Neuronal stem cell (in vitro differentiated cells): Measurements from ENCODE around the gene FOXJ2.
A peak's percentile ranks its signal among the peaks of the same experiment; 100 is the strongest.
"Not testable (repeated sequence)": the region's sequence is repeated elsewhere in the genome, so short reads cannot be mapped to it uniquely, and the experiment has no call there.

ENCODE experiments used
- DNase-seq: peaks from one replicate; pipeline ENCODE4 v3.0.0-alpha.2; 2013; ENCODE audit warnings: low spot score
- H2AFZ ChIP-seq: one replicate; pipeline ENCODE4 v1.6.1; 2013; ENCODE audit warnings: mild to moderate bottlenecking, low read length, inconsistent platforms
- H2AK5ac ChIP-seq: 2 replicates; pipeline ENCODE4 v1.6.1; 2013; ENCODE audit warnings: low read depth, mild to moderate bottlenecking, inconsistent platforms, low read length, moderate library complexity, mixed read lengths
- H2BK120ac ChIP-seq: 2 replicates; pipeline ENCODE4 v1.6.1; 2013; ENCODE audit warnings: low read depth, mild to moderate bottlenecking, inconsistent platforms, low read length, moderate library complexity, mixed read lengths
- H2BK12ac ChIP-seq: one replicate; pipeline ENCODE4 v1.6.1; 2013; ENCODE audit warnings: low read length, inconsistent platforms
- H2BK15ac ChIP-seq: 2 replicates; pipeline ENCODE4 v1.6.1; 2013; ENCODE audit warnings: mild to moderate bottlenecking, low read length, inconsistent platforms, mixed read lengths
- H2BK5ac ChIP-seq: one replicate; pipeline ENCODE4 v1.6.1; 2013; ENCODE audit warnings: inconsistent platforms, mild to moderate bottlenecking, low read length, moderate library complexity
- H3K14ac ChIP-seq: one replicate; pipeline ENCODE4 v1.6.1; 2013; ENCODE audit warnings: low read length, inconsistent platforms
- H3K18ac ChIP-seq: 2 replicates; pipeline ENCODE4 v1.6.1; 2013; ENCODE audit warnings: low read length, inconsistent platforms
- H3K23ac ChIP-seq: 2 replicates; pipeline ENCODE4 v1.6.1; 2013; ENCODE audit warnings: low read depth, mild to moderate bottlenecking, mixed read lengths, low read length, inconsistent platforms; ENCODE audit not compliant: poor library complexity
- H3K27ac ChIP-seq: replicated peaks from 3 replicates; pipeline ENCODE4 v1.5.1; 2013; ENCODE audit warnings: low read length, inconsistent platforms
- H3K27me3 ChIP-seq, 3 experiments: 2 replicates each; pipeline ENCODE4 v1.6.1; 2013; ENCODE audit warnings: low read length in 3 of 3, mild to moderate bottlenecking in 2 of 3, inconsistent platforms in 1 of 3, low read depth in 1 of 3, mixed read lengths in 1 of 3, moderate library complexity in 1 of 3; ENCODE audit not compliant: control insufficient read depth in 3 of 3, insufficient read depth in 3 of 3
- H3K36me3 ChIP-seq, 2 donors: replicated peaks in 1 of 2; 2 replicates each; pipeline ENCODE4 v1.6.1; 2013; ENCODE audit warnings: low read length in 2 of 2; ENCODE audit not compliant: control insufficient read depth in 2 of 2, insufficient read depth in 2 of 2
- H3K4ac ChIP-seq: 2 replicates; pipeline ENCODE4 v1.6.1; 2013; ENCODE audit warnings: inconsistent platforms, mild to moderate bottlenecking, low read length, moderate library complexity
- H3K4me1 ChIP-seq, 2 donors: 1 replicate in 1 of 2; 2 replicates in 1 of 2; pipeline ENCODE4 v1.6.1; 2013; ENCODE audit warnings: low read length in 2 of 2, low read depth in 1 of 2; ENCODE audit not compliant: control insufficient read depth in 2 of 2, insufficient read depth in 1 of 2
- H3K4me2 ChIP-seq: one replicate; pipeline ENCODE4 v1.6.1; 2013; ENCODE audit warnings: mild to moderate bottlenecking, low read length, inconsistent platforms; ENCODE audit not compliant: insufficient read depth, poor library complexity, severe bottlenecking
- H3K4me3 ChIP-seq, 2 donors: 2 replicates each; pipeline ENCODE4 v1.5.1; 2013; ENCODE audit warnings: low read length in 2 of 2, mild to moderate bottlenecking in 2 of 2, inconsistent platforms in 1 of 2, moderate library complexity in 1 of 2
- H3K79me1 ChIP-seq: one replicate; pipeline ENCODE4 v1.6.1; 2013; ENCODE audit warnings: low read depth, mild to moderate bottlenecking, inconsistent platforms, low read length, moderate library complexity
- H3K9ac ChIP-seq: one replicate; pipeline ENCODE4 v1.6.1; 2013; ENCODE audit warnings: mild to moderate bottlenecking, low read depth, low read length, inconsistent platforms; ENCODE audit not compliant: poor library complexity
- H3K9me3 ChIP-seq, 2 donors: replicated peaks in 1 of 2; 2 replicates each; pipeline versions ENCODE3 to v1.6.1; 2013; ENCODE audit warnings: low read length in 2 of 2, mild to moderate bottlenecking in 2 of 2, inconsistent platforms in 1 of 2, low read depth in 1 of 2, mixed read lengths in 1 of 2, moderate library complexity in 1 of 2; ENCODE audit not compliant: control insufficient read depth in 2 of 2, insufficient read depth in 1 of 2
- H4K8ac ChIP-seq: one replicate; pipeline ENCODE4 v1.6.1; 2013; ENCODE audit warnings: low read depth, mild to moderate bottlenecking, inconsistent platforms, low read length, moderate library complexity
- H4K91ac ChIP-seq: one replicate; pipeline ENCODE4 v1.6.1; 2013; ENCODE audit warnings: low read length, low read depth, mild to moderate bottlenecking, inconsistent platforms; ENCODE audit not compliant: poor library complexity
- WGBS, 2 donors: extraction: QIAGEN DNeasy Blood & Tissue Kit; methylation state at CpG; one replicate each; pipeline ENCODE4 v1.1.7; 2013; ENCODE audit warnings: missing lambda C conversion rate in 2 of 2, mixed read lengths in 1 of 2; ENCODE audit not compliant: insufficient read length in 2 of 2, insufficient replicate concordance in 1 of 2; ENCODE audit errors: extremely low coverage in 2 of 2; 5-methylcytosine and 5-hydroxymethylcytosine counted together

FOXJ2 gene

DNA sequence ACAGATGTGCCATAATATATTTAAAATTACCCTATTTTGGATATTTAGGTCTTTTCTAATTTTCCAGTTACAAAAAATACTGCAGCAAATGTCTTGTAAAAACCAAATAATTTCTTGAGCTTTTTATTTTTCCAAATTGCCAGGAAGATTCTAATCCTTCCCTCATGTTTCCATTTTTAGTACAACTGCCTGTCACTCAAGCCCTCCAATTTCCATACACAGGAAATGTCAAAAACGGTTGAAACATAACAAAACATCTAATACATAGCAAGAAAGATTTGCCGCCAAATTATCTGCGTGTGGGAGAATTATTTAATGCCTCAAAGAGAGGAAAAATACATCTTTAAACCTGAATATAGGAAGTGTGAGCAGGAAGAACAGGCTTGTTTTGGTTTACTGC, 2.3 kb upstream of the FOXJ2 start:
- Histone ChIP-seq H2AFZ (no peak overlapping the region), H2BK120ac (no peak overlapping the region), H2BK5ac (no peak overlapping the region), H3K4ac (no peak overlapping the region), H3K14ac (no peak overlapping the region), H3K9me3 (no peaks in the 10 kb centered on the region), H3K4me1 (peaks cover 10% of the 10 kb centered on the region in 2 donors), H2BK12ac (no peak overlapping the region), H2AK5ac (no peak overlapping the region), H3K27ac (no peak overlapping the region), H3K9ac (no peak overlapping the region), H3K4me3 (no peak overlapping the region), H3K27me3 (no peaks in the 10 kb centered on the region), H3K79me1 (peaks cover 1% of the 10 kb centered on the region), H2BK15ac (no peak overlapping the region), H4K91ac (no peak overlapping the region), H4K8ac (no peak overlapping the region), H3K4me2 (no peak overlapping the region), H3K36me3 (no peaks in the 10 kb centered on the region), H3K18ac (no peak overlapping the region), H3K23ac (no peak overlapping the region)
- no peak for DNase-seq
- no CpG with 5 or more reads among the region's 3 CpGs for WGBS, 2 donors

DNA sequence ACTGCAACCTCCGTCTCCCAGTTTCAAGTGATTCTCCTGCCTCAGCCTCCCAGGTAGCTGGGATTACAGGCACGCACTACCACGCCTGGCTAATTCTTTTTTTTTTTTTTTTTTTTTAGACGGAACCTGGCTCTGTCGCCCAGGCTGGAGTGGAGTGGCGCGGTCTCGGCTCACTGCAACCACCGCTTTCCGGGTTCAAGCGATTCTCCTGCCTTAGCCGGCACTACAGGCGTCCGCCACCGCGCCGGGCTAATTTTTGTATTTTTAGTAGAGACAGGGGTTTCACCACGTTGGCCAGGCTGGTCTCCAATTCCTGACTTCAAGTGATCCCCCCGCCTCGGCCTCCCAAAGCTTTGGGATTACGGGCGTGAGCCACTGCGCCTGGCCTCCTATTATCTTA, 1.5 kb upstream of the FOXJ2 start:
- H3K9ac ChIP-seq, H2BK15ac ChIP-seq, H4K91ac ChIP-seq, H2AK5ac ChIP-seq, H2BK120ac ChIP-seq, H3K4me3 ChIP-seq, H3K36me3 ChIP-seq, H3K9me3 ChIP-seq, DNase-seq, H3K27ac ChIP-seq, H3K14ac ChIP-seq, H3K4me2 ChIP-seq, H4K8ac ChIP-seq, H3K79me1 ChIP-seq, H3K27me3 ChIP-seq, H2BK5ac ChIP-seq, H2AFZ ChIP-seq, H2BK12ac ChIP-seq, H3K4me1 ChIP-seq, H3K4ac ChIP-seq, H3K23ac ChIP-seq, H3K18ac ChIP-seq: not testable (repeated sequence)
- WGBS, 2 donors = no CpG with 5 or more reads among the region's 23 CpGs

DNA sequence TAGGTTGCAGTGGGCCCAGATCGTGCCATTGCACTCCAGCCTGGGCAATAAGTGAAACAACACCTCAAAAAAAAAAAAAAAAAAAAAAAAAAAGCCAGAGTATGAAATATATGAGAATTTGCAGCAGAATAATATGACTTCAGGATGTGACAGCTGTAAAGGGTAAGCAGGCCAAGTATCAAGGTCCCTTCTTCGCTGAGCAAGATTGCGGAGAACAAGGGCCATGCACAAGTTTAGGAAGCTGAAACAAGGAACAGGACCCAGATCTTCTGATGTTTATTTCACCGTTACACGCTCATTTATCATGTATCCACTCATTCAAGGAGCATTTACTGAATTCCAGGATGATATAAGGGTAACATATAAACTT, 659 bp upstream of the FOXJ2 start:
- Histone ChIP-seq H3K4me2 (peak overlapping the region; percentile 81), H3K4me1 (peaks cover 10% of the 10 kb centered on the region in 2 donors), H3K18ac (no peak overlapping the region), H4K91ac (no peak overlapping the region), H3K14ac (no peak overlapping the region), H3K9ac (no peak overlapping the region), H2AK5ac (no peak overlapping the region), H2AFZ (peak overlapping the region; percentile 100), H3K36me3 (peaks cover 0 to 4% of the 10 kb centered on the region in 2 donors), H3K9me3 (no peaks in the 10 kb centered on the region), H2BK12ac (no peak overlapping the region), H2BK15ac (no peak overlapping the region), H3K4me3 (peak overlapping the region; percentile 88 to 99), H3K23ac (no peak overlapping the region), H3K27me3 (no peaks in the 10 kb centered on the region), H4K8ac (no peak overlapping the region), H2BK120ac (no peak overlapping the region), H2BK5ac (no peak overlapping the region), H3K27ac (no peak overlapping the region), H3K4ac (no peak overlapping the region), H3K79me1 (peaks cover 1% of the 10 kb centered on the region)
- no peak for DNase-seq
- WGBS, 2 donors = no CpG with 5 or more reads among the region's 5 CpGs

DNA sequence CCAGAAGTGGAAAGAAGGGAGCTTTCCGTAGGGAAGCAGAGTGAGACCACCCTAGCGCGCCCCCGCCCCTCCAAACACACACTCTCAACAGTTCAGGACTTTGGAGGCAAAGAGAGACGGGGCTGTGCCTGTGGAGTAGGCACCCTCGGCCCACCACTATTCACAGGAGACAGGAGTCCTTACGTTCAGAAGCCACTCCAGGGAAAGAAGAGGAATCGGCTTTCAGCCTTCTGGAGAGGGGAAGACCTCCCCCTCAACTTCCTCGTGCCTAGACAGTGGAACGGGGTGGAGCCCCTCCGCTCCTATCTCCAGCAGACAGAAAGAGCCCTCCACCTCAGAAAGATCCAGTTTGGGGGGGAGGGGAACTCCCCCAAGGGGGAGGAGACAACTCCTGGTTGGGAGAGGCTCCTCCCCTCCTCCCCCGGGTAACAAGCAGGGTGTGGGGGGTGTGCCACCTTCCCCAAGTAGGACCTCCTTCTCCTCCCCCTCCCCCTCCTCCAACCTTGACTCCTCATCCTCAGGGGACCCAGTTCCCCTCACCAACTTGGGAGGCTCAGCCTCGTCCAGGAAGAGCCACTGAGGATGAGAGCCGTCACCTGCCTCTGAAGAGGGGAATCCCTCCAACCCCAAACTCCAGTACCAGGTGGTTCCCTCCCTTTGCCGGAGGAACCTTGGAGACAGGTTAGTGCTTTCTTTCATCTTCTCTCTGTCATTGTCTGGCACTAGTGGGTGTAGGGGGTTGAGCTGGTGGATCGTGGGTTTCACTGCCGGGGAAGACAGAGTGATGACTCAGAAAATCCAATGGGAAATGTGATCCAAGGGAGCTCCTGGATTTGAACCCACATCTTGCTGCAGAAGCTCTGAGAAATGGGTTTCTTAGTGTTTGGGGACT, 883 bp downstream of the FOXJ2 start:
- Histone ChIP-seq H3K18ac (peak overlapping the region; percentile 97), H4K8ac (no peak overlapping the region), H2BK5ac (peak overlapping the region; percentile 40), H3K4me2 (peak overlapping the region; percentile 81), H2AFZ (peak overlapping the region; percentile 100), H3K9ac (peak overlapping the region; percentile 98), H3K27me3 (no peaks in the 10 kb centered on the region), H2BK120ac (peak overlapping the region; percentile 9), H3K4me3 (peak overlapping the region; percentile 88 to 99), H3K14ac (no peak overlapping the region), H3K23ac (no peak overlapping the region), H2BK12ac (peak overlapping the region; percentile 8), H2AK5ac (no peak overlapping the region), H3K4ac (no peak overlapping the region), H3K9me3 (no peaks in the 10 kb centered on the region), H3K4me1 (peaks cover 15 to 20% of the 10 kb centered on the region in 2 donors), H3K79me1 (peaks cover 1% of the 10 kb centered on the region), H4K91ac (no peak overlapping the region), H2BK15ac (no peak overlapping the region), H3K36me3 (peaks cover 0 to 4% of the 10 kb centered on the region in 2 donors), H3K27ac (peak overlapping the region; percentile 61)
- no CpG with 5 or more reads among the region's 17 CpGs for WGBS, 2 donors
- DNase-seq = peak; percentile 35
